Epithelial cell of proximal tubule (primary cell): ENCODE results near the gene PHTF2. TPM values are rescaled to one million over a fixed set of nuclear protein-coding genes. Genes with fewer than 3 reads are reported as not detected.

Experiments
- DNase-seq: peaks from one replicate; pipeline ENCODE4 v3.0.0-alpha.2; 2011; ENCODE audit warnings: low read depth
- H3K4me3 ChIP-seq: 2 replicates; pipeline ENCODE4 v1.5.1; 2011; ENCODE audit warnings: low read depth, mild to moderate bottlenecking, low read length
- total RNA-seq: library from RNA; depleted of rRNA; stranded (reverse); fragments of >200 nt; gene quantifications from 2 replicates; pipeline ENCODE4 v1.2.3, GENCODE V29; 2015
- TF ChIP-seq, protein P1 (sequence below): conservative IDR thresholded peaks from 2 replicates; pipeline ENCODE4 v1.5.1; 2012; ENCODE audit warnings: low read depth, mild to moderate bottlenecking, low read length

PHTF2 gene
- total RNA-seq, 1 donor from 2014 or later: 7.7 TPM

- TF ChIP-seq, protein P1, sequence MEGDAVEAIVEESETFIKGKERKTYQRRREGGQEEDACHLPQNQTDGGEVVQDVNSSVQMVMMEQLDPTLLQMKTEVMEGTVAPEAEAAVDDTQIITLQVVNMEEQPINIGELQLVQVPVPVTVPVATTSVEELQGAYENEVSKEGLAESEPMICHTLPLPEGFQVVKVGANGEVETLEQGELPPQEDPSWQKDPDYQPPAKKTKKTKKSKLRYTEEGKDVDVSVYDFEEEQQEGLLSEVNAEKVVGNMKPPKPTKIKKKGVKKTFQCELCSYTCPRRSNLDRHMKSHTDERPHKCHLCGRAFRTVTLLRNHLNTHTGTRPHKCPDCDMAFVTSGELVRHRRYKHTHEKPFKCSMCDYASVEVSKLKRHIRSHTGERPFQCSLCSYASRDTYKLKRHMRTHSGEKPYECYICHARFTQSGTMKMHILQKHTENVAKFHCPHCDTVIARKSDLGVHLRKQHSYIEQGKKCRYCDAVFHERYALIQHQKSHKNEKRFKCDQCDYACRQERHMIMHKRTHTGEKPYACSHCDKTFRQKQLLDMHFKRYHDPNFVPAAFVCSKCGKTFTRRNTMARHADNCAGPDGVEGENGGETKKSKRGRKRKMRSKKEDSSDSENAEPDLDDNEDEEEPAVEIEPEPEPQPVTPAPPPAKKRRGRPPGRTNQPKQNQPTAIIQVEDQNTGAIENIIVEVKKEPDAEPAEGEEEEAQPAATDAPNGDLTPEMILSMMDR: no peak
- no peak for DNase-seq
- no peak overlapping the region for H3K4me3 ChIP-seq
Measured at GRCh38 chr7:77837275-77837674, 38.7 kb downstream of the PHTF2 start.

- TF ChIP-seq, protein P1: no peak
- H3K4me3 ChIP-seq: no peak overlapping the region
- no peak for DNase-seq
Measured at GRCh38 chr7:77837966-77838365, 39.4 kb downstream of the PHTF2 start.

DNA sequence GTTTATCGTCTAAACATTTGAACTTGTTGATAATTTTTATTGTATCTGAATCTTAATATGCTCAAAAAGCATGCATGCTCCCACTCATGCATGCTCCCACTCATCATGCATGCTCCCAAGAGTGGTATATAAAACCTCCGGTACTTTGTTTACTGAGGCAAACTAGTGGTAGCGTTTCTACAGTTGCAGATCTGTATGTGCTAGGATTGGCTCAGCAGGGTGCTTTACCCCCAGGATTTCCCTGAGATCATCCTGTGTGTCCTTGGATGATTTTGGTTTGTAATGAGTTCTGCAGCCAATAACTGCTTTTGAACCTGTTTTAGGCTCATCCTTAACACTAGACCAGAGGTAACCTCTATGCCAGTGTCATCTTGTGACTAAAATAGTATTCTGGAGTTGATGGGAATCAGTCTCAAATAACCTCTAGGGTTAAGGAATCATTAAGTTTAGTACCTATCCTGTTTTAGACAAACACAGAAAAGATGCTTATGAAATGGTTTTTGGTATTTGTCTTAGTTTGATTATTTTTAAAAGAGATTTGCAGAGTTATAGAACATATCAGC, 40.4 kb downstream of the PHTF2 start:
- no peak for DNase-seq
- TF ChIP-seq, protein P1: no peak
- H3K4me3 ChIP-seq: no peak overlapping the region

DNA sequence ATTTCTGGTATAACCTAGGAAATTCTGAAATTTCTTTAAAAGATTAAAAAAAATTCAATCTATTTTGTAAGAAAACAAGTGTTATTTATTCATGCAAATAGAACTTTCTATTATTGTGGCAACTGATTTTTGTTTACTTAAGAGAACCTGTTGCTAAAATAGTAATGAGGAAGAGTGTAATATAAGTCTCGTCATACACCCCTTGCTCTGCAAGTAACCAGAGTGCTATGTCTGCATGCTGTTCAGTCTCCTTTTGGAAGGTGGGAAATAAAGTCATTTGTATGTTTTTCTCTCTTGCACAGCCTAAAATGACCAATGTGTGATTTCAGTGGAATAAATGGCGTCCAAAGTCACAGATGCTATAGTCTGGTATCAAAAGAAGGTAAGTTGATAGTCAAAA, 41.3 kb downstream of the PHTF2 start:
- H3K4me3 ChIP-seq: no peak overlapping the region
- DNase-seq: no peak
- TF ChIP-seq, protein P1: no peak

- no peak overlapping the region for H3K4me3 ChIP-seq
- DNase-seq: no peak
- TF ChIP-seq, protein P1: no peak
Measured at GRCh38 chr7:77843194-77843593, 44.6 kb downstream of the PHTF2 start.

- no peak overlapping the region for H3K4me3 ChIP-seq
- no peak for DNase-seq
- TF ChIP-seq, protein P1: no peak
Measured at GRCh38 chr7:77846317-77847092, 47.9 kb downstream of the PHTF2 start.
